ENCODE measurements around the gene MPZ.

- TF ChIP-seq CTCF (IDR thresholded peaks at IDR 0.05) (no peak), POLR2A (IDR thresholded peaks at IDR 0.05) (no peak)
Measured at GRCh38 chr1:161313554-161314200, 3.9 kb upstream of the MPZ start.
